HepG2 (cell line): Measurements from ENCODE around the gene GSPT1. TPM values are rescaled to one million over a fixed set of nuclear protein-coding genes. Genes with fewer than 3 reads are reported as not detected.
A peak's percentile ranks its signal among the peaks of the same experiment; 100 is the strongest.

Source experiments
- ATAC-seq: fragments of 200-7000 bp; cut with Tn5 transposase; 3 replicates; pipeline ENCODE4 v1.9.1; 2020; ENCODE audit warnings: mild to moderate bottlenecking, moderate library complexity
- BruUV-seq: library from RNA; stranded (reverse); fragments of 400-500 nt; replicated peaks from 2 replicates; lab custom pipeline; 2021; lab: Mats Ljungman, UMichigan
- CTCF ChIA-PET: fragments of 300-600 bp; formaldehyde crosslinking; extraction: SDS; loops from one replicate; lab custom pipeline; 2021; ENCODE audit warnings: low total read pairs, inconsistent platforms, low intra/inter-chr PET ratio; lab: Yijun Ruan, JAX
- POLR2A ChIA-PET: fragments of 350-600 bp; sonication (Branson Sonifier 250); formaldehyde crosslinking; loops from one replicate; lab custom pipeline; 2020; ENCODE audit warnings: antibody characterized with exemption, inconsistent platforms; lab: Yijun Ruan, JAX
- DNase-seq: peaks from one replicate; pipeline ENCODE4 v3.0.0-alpha.2; 2015; ENCODE audit warnings: low spot score
- FAIRE-seq: peaks from 3 replicates; lab custom pipeline; 2011; peaks lifted over from hg19 to GRCh38; lab: Jason Lieb, UNC
- H2AFZ ChIP-seq: one replicate; pipeline ENCODE4 v1.6.1; 2011; ENCODE audit warnings: low read length, inconsistent platforms
- H3K27ac ChIP-seq: fragments of 300-600 bp; 3 replicates; pipeline ENCODE4 v1.8.0; 2011; ENCODE audit warnings: mixed run types, mild to moderate bottlenecking, mixed read lengths, low read length, inconsistent platforms; ENCODE audit not compliant: insufficient read depth; ENCODE audit errors: extremely low read length
- H3K27me3 ChIP-seq, 2 experiments: fragments of 200-600 bp in 1 of 2; 2 replicates in 1 of 2; 3 replicates in 1 of 2; pipeline versions ENCODE4 v1.6.0 to v1.8.0; 2011; ENCODE audit warnings: low read length in 2 of 2, mild to moderate bottlenecking in 2 of 2, moderate library complexity in 2 of 2, inconsistent platforms in 1 of 2; ENCODE audit not compliant: insufficient read depth in 2 of 2, control insufficient read depth in 1 of 2
- H3K36me3 ChIP-seq, 2 experiments: fragments of 200-600 bp in 1 of 2; replicated peaks in 1 of 2; 2 replicates in 1 of 2; 3 replicates in 1 of 2; pipeline versions ENCODE4 v1.5.1 to v1.8.0; 2011; ENCODE audit warnings: low read length in 2 of 2, inconsistent platforms in 1 of 2; ENCODE audit not compliant: insufficient read depth in 2 of 2, control insufficient read depth in 1 of 2
- H3K4me1 ChIP-seq: 2 replicates; pipeline ENCODE4 v1.5.1; 2012; ENCODE audit warnings: low read length, inconsistent platforms; ENCODE audit not compliant: insufficient read depth
- H3K4me2 ChIP-seq: 2 replicates; pipeline ENCODE4 v1.6.0; 2011; ENCODE audit warnings: low read depth, low read length, inconsistent platforms
- H3K4me3 ChIP-seq, 3 experiments: fragments of 200-600 bp in 1 of 3; sonication (generic), shearing (Covaris generic) in 1 of 3; replicated peaks in 1 of 3; 2 replicates each; pipeline ENCODE4 v1.5.1; 2011 to 2016; ENCODE audit warnings: low read length in 3 of 3, inconsistent platforms in 2 of 3, low read depth in 2 of 3, mild to moderate bottlenecking in 2 of 3, control low read depth in 1 of 3, mixed read lengths in 1 of 3; ENCODE audit not compliant: insufficient read depth in 1 of 3
- H3K79me2 ChIP-seq: one replicate; pipeline ENCODE4 v1.6.1; 2011; ENCODE audit warnings: low read length, inconsistent platforms; ENCODE audit not compliant: insufficient read depth
- H3K9ac ChIP-seq: 2 replicates; pipeline ENCODE4 v1.6.0; 2011; ENCODE audit warnings: mild to moderate bottlenecking, low read depth, low read length, inconsistent platforms; ENCODE audit not compliant: insufficient read depth
- H3K9me3 ChIP-seq: 2 replicates; pipeline ENCODE4 v1.5.1; 2012; ENCODE audit warnings: mild to moderate bottlenecking, low read length
- H4K20me1 ChIP-seq: 2 replicates; pipeline ENCODE4 v1.6.0; 2011; ENCODE audit warnings: inconsistent platforms, mild to moderate bottlenecking, low read length, moderate library complexity; ENCODE audit not compliant: insufficient read depth
- ADNP ChIP-seq: sonication (generic); formaldehyde crosslinking; IDR thresholded peaks from 2 replicates; pipeline ENCODE4 v1.4.0; 2020; ENCODE audit warnings: missing genetic modification reagents
- CEBPB ChIP-seq: IDR thresholded peaks from 2 replicates; pipeline ENCODE4 v1.6.1; 2011; ENCODE audit warnings: low read depth, low read length, improper control_type of control experiment, borderline replicate concordance
- CHD4 ChIP-seq: fragments of 200-600 bp; sonication (generic); IDR thresholded peaks from 2 replicates; pipeline ENCODE4 v1.7.0; 2017; ENCODE audit warnings: mild to moderate bottlenecking, low read length, borderline replicate concordance
- DR1 ChIP-seq: sonication (generic); formaldehyde crosslinking; IDR thresholded peaks from 2 replicates; pipeline ENCODE4 v1.8.0; 2021; ENCODE audit warnings: mild to moderate bottlenecking, missing genetic modification reagents, inconsistent platforms
- JDP2 ChIP-seq: sonication (generic); formaldehyde crosslinking; IDR thresholded peaks from 2 replicates; pipeline ENCODE4 v1.8.1; 2022; ENCODE audit warnings: missing genetic modification reagents, borderline replicate concordance
- NFKBIZ ChIP-seq: IDR thresholded peaks from 2 replicates; pipeline ENCODE4 v1.6.1; 2018; ENCODE audit warnings: missing genetic modification reagents, missing compliant biosample characterization
- PAX8 ChIP-seq: sonication (generic); formaldehyde crosslinking; IDR thresholded peaks from 2 replicates; pipeline ENCODE4 v1.8.0; 2022; ENCODE audit warnings: mild to moderate bottlenecking, missing genetic modification reagents, borderline replicate concordance
- THAP11 ChIP-seq: IDR thresholded peaks from 2 replicates; pipeline ENCODE4 v1.6.1; 2016; ENCODE audit warnings: missing biosample characterization, missing genetic modification reagents
- ZBTB20 ChIP-seq: sonication (generic); formaldehyde crosslinking; IDR thresholded peaks from 2 replicates; pipeline ENCODE4 v1.8.1; 2023; ENCODE audit warnings: missing genetic modification reagents, low read depth, mild to moderate bottlenecking, borderline replicate concordance
- ZFP1 ChIP-seq: IDR thresholded peaks from 2 replicates; pipeline ENCODE4 v1.6.1; 2016
- ZMYM3 ChIP-seq: sonication (generic); formaldehyde crosslinking; IDR thresholded peaks from 2 replicates; pipeline ENCODE4 v1.5.1; 2020; ENCODE audit warnings: mild to moderate bottlenecking, missing genetic modification reagents
- ZNF326 ChIP-seq: sonication (generic); formaldehyde crosslinking; IDR thresholded peaks from 2 replicates; pipeline ENCODE4 v1.4.0; 2020; ENCODE audit warnings: missing genetic modification reagents, borderline replicate concordance
- ZNF564 ChIP-seq: sonication (generic); formaldehyde crosslinking; IDR thresholded peaks from 2 replicates; pipeline ENCODE4 v1.8.1; 2023; ENCODE audit warnings: mild to moderate bottlenecking, missing genetic modification reagents
- ZNF629 ChIP-seq: sonication (generic); formaldehyde crosslinking; conservative IDR thresholded peaks from 2 replicates; pipeline ENCODE4 v1.5.0; 2020; ENCODE audit warnings: missing genetic modification reagents
- WGBS: methylation state at CpG from one replicate; pipeline ENCODE4 v1.1.6; 2017; ENCODE audit warnings: low lambda C conversion rate; 5-methylcytosine and 5-hydroxymethylcytosine counted together
- in situ Hi-C: cut with HindIII; loops from 2 replicates; pipeline ENCODE4 v1.10.0; 2017; ENCODE audit warnings: low pct_unique_long_range_greater_than_20kb; ENCODE audit not compliant: extremely low pct_ligation_motif_present
- intact Hi-C: fragments of 100-400 bp; cut with micrococcal nuclease; formaldehyde crosslinking; loops from one replicate; pipeline ENCODE4 v1.10.0; 2022; ENCODE audit not compliant: unreplicated experiment
- polyA plus RNA-seq, 8 experiments: library from polyadenylated mRNA; depleted of rRNA in 3 of 8; stranded (reverse) in 7 of 8; unstranded in 1 of 8; fragments of >200 nt; fragmentation: Illumina TruSeq in 4 of 8; extraction: Trizol in 4 of 8; gene quantifications; 2 replicates each; pipeline versions ENCODE4 v1.2.1 to v1.2.3, GENCODE V29; 2011 to 2016; ENCODE audit warnings: low read depth in 4 of 8, missing spikeins in 1 of 8, mixed read lengths in 1 of 8; ENCODE audit not compliant: insufficient read depth in 1 of 8
- total RNA-seq, 5 experiments: library from RNA; depleted of rRNA; stranded (reverse); fragments of >200 nt; fragmentation: Illumina TruSeq; extraction: Trizol; gene quantifications; 2 replicates each; pipeline ENCODE4 v1.2.3, GENCODE V29; 2016; ENCODE audit warnings: low read depth in 1 of 5
- TF ChIP-seq, protein P1 (sequence below): sonication (generic); formaldehyde crosslinking; IDR thresholded peaks from 2 replicates; pipeline ENCODE4 v1.5.1; 2020; ENCODE audit warnings: missing genetic modification reagents, mild to moderate bottlenecking, borderline replicate concordance
- TF ChIP-seq, protein P2 (sequence below): sonication (generic); formaldehyde crosslinking; IDR thresholded peaks from 2 replicates; pipeline ENCODE4 v1.5.1; 2020; ENCODE audit warnings: mild to moderate bottlenecking, missing genetic modification reagents
- TF ChIP-seq, protein P3 (sequence below): sonication (generic); formaldehyde crosslinking; IDR thresholded peaks from 2 replicates; pipeline ENCODE4 v1.8.0; 2022; ENCODE audit warnings: missing genetic modification reagents, mild to moderate bottlenecking, inconsistent platforms, borderline replicate concordance

The GSPT1 gene
- total and polyA plus RNA-seq, 2 of the 13 experiments (the other 11 are each of a cell fraction or from before 2014, with no cell fraction given), result 120 to 316 TPM

DNA sequence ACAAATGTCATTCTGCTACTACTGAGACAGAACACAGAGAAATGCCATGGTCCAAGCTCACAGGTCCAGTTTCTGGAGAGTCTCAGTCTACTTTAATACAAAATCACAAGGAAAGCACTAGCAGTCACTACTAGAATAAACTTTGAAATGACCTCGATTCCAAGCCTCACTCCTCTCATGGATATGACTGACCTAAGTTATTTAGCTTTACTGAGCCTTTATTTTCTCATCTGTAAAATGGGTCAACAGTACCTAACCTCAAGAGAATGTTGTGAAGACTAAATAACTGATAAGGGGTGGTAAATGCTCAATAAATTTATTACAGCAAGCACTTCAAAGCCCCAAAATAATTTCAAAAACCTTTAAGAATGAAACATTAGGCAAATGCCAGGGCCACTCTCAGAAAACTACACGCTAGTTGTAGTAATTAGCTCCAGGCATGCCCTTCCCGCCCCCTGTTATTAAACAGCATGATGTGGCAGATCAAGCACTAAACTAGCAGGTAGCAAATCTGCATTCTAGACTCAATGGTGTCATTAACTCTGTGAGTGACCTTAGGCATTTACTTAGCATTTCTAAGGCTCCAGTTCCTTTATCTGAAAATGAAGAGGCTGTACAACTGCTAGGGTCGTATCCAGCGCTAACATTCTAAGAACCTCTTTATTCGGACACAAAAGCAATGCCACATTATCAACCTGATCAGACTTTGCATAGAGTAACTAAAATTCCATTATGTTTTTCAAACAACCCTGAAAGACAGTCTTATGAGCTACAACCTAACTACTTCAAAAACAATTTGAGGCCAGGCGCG lies 8.4 kb downstream of the GSPT1 start:
- intact Hi-C loops (no loop called here), in situ Hi-C loops (no loop called here)
- ChIA-PET CTCF (no interaction called here), POLR2A (interaction anchor here (1.3 kb wide), 1 partner anchor 9 kb away, joined by 5 read pairs; the partner anchor contains the start of gene GSPT1)
- Histone ChIP-seq H3K27ac (no peak overlapping the region), H3K79me2 (peaks cover 94% of the 10 kb centered on the region), H3K27me3 (no peaks in the 10 kb centered on the region), H3K4me1 (peaks cover 35% of the 10 kb centered on the region), H2AFZ (no peak overlapping the region), H3K36me3 (peaks cover 17 to 54% of the 10 kb centered on the region in 2 experiments), H3K9me3 (no peaks in the 10 kb centered on the region), H4K20me1 (peaks cover 86% of the 10 kb centered on the region), H3K4me2 (no peak overlapping the region), H3K4me3 (no peak overlapping the region), H3K9ac (no peak overlapping the region)
- 88% methylated on average over 8 of the region's 8 CpGs for WGBS
- DNase-seq, result no peak
- ATAC-seq, result no peak
- FAIRE-seq, result no peak
- BruUV-seq, result no TSS peak
- TF ChIP-seq ZMYM3 (peak; percentile 80), DR1 (no peak), ZNF326 (CRISPR knock-in tag) (no peak), ZBTB20 (CRISPR knock-in tag) (0 out of 2 replicates have a peak, but pooled peaks have one; percentile 26), ZNF629 (CRISPR knock-in tag) (peak; percentile 97), JDP2 (CRISPR knock-in tag) (no peak), PAX8 (no peak), ZNF564 (CRISPR knock-in tag) (no peak), CEBPB (no peak), NFKBIZ (CRISPR knock-in tag) (no peak), CHD4 (peak; percentile 99), ADNP (CRISPR knock-in tag) (0 out of 2 replicates have a peak, but pooled peaks have one; percentile 50), ZFP1 (CRISPR knock-in tag) (no peak), THAP11 (no peak)
- TF ChIP-seq, protein P1, sequence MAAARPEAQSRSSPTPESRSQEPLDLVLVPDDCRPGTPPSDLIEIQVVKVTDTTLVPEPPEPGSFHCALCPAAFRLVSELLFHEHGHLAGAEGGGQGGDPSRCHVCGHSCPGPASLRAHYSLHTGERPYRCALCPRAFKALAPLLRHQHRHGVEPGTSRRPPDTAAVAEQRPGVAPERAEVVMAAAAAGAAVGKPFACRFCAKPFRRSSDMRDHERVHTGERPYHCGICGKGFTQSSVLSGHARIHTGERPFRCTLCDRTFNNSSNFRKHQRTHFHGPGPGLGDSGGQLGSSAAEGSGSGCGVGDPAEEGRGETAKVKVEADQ (CRISPR knock-in tag), result no peak
- TF ChIP-seq, protein P2, sequence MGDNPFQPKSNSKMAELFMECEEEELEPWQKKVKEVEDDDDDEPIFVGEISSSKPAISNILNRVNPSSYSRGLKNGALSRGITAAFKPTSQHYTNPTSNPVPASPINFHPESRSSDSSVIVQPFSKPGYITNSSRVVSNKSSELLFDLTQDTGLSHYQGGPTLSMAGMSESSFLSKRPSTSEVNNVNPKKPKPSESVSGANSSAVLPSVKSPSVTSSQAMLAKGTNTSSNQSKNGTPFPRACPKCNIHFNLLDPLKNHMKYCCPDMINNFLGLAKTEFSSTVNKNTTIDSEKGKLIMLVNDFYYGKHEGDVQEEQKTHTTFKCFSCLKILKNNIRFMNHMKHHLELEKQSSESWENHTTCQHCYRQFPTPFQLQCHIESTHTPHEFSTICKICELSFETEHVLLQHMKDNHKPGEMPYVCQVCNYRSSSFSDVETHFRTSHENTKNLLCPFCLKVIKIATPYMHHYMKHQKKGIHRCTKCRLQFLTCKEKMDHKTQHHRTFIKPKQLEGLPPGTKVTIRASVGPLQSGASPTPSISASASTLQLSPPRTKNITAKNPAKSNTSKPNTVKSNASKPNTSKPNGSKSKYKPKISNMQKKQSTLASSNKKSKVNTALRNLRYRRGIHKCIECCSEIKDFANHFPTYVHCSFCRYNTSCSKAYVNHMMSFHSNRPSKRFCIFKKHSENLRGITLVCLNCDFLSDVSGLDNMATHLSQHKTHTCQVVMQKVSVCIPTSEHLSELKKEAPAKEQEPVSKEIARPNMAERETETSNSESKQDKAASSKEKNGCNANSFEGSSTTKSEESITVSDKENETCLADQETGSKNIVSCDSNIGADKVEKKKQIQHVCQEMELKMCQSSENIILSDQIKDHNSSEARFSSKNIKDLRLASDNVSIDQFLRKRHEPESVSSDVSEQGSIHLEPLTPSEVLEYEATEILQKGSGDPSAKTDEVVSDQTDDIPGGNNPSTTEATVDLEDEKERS (CRISPR knock-in tag), result peak; percentile 72; the same call in 1 of the 2 replicates
- TF ChIP-seq, protein P3, sequence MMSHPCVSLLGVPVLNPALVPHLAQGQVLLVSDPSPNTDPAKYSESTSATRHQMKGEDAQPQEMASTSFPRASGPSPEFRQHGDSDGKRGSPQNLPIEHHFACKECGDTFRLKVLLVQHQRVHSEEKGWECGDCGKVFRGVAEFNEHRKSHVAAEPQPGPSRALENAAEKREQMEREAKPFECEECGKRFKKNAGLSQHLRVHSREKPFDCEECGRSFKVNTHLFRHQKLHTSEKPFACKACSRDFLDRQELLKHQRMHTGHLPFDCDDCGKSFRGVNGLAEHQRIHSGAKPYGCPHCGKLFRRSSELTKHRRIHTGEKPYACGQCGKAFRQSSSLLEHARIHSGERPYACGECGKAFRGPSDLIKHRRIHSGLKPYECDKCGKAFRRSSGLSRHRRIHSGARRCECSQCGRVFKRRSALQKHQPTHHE, result no peak
